ENCODE measurements around the gene MLXIP.
"Not testable (repeated sequence)": the region's sequence is repeated elsewhere in the genome, so short reads cannot be mapped to it uniquely, and the experiment has no call there.

Gene MLXIP

DNA sequence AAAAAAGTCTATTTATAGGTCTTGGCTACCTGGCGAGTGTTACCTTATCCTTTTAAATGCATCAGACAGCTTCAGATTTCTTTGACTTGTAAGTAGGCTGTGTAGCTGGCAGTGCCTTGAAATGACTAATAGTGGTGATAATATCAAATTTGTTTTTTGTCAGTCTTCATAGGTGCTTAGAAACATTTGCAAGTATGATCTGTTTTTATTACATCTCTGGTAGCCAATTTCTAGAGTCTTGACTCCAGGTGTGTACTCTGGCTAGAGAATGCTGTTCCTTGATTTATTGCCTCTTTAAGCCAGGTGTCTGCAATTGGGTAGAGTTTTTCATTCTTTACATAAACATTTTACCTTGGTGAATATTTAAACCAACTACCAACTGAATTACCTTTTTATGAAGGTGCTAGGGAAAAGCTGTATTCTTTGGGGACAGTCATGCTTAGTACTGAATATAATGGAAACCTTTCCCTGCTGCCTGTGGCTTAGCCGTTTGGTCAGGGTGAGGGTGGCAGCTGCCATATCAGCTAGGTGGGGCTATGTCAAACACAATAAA is 32.6 kb downstream of the MLXIP start:
- Mint-ChIP-seq H3K27ac (peak overlapping the region; percentile 34), H3K27me3 (no peaks in the 10 kb centered on the region), H3K9me3 (ENCODE audit: low read depth) (no peaks in the 10 kb centered on the region), H3K4me1 (ENCODE audit: low read depth) (peaks cover 57% of the 10 kb centered on the region), H3K36me3 (no peaks in the 10 kb centered on the region), H3K4me3 (peak overlapping the region; percentile 10)

DNA sequence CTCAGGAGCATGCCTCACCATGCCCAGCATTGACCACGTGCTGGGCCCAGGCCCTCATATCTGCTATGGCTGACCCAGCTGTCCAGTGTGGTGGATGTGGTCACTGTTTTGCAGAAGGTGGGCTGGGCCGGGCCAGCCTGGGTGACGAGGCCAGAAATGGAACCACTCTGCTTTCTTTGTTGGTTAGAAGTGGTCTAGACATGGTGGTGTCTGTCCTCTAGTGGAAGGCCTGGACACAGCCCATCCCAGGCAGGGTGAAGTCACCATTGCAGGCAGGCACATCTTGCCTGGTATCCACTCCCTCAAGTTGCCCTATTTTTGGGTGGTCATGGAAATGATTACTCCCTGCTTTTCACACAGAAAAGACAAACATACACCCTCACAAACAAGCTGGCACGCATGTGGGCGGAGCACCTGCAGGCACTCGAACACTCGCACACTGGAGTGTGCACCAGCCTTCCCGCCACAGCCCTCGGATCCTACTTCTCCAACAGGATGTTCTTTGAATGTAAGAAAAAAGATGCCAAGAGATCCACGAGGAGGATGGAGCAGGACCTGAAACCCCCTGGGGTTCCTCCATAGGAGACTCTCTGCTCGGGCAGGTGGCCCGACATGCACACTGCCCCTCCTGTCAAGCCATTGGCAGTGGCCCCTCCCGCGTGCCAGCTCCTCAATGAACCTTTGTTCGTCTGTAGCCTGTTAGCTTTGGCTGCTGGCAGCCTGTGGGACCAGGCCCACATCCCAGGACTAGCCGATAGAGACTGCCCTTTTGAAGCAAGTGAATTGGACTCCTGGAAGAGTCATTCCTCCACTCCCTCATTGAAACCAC is 38.4 kb downstream of the MLXIP start:
- no peaks in the 10 kb centered on the region for H3K36me3 Mint-ChIP-seq
- H3K27me3 Mint-ChIP-seq = no peaks in the 10 kb centered on the region
- no peaks in the 10 kb centered on the region for H3K9me3 Mint-ChIP-seq (ENCODE audit: low read depth)
- H3K4me1 Mint-ChIP-seq (ENCODE audit: low read depth) = peaks cover 46% of the 10 kb centered on the region
- peak overlapping the region; percentile 58 for H3K27ac Mint-ChIP-seq
- H3K4me3 Mint-ChIP-seq = no peak overlapping the region

DNA sequence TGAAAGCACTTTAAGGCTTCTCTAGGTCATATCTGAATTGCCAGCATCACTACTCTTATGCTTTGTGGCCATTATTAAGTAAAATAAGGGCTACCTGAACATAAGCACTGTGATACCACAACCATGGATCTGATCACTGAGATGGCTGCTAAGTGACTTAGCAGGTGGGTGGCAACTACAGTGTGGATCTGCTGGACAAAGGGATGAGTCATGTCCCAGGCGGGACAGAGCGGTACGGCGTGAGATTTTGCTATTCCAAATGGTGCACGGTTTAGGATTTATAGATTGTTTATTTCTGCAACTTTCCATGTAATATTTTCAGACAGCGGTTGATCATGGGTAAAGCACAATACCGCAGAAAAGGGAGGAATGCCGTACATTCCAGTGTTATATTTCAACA is 39.4 kb downstream of the MLXIP start:
- peaks cover 40% of the 10 kb centered on the region for H3K4me1 Mint-ChIP-seq (ENCODE audit: low read depth)
- H3K9me3 Mint-ChIP-seq (ENCODE audit: low read depth) = no peaks in the 10 kb centered on the region
- no peaks in the 10 kb centered on the region for H3K36me3 Mint-ChIP-seq
- peak overlapping the region; percentile 56 for H3K27ac Mint-ChIP-seq
- H3K27me3 Mint-ChIP-seq = no peaks in the 10 kb centered on the region
- no peak overlapping the region for H3K4me3 Mint-ChIP-seq

DNA sequence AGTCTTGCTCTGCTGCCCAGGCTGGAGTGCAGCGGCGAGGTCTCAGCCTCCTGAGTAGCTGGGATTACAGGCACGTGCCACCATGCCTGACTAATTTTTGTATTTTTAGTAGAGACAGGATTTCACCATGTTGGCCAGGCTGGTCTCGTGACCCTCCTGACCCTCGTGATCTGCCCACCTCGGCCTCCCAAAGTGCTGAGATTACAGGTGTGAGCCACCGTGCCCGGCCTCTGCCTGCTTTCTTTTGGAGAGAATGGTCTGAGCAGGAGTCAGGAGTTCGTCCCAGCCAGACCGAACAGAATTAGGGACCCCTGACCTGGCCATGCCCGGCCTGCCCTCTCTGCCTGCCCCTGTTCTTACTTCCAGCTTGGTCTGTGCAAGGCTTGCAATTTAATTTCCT is 42.8 kb downstream of the MLXIP start:
- Mint-ChIP-seq H3K4me1 (ENCODE audit: low read depth) (peaks cover 53% of the 10 kb centered on the region), H3K27ac (peak overlapping the region; percentile 84)
- not testable (repeated sequence) for H3K9me3 Mint-ChIP-seq (ENCODE audit: low read depth); H3K36me3 Mint-ChIP-seq; H3K27me3 Mint-ChIP-seq; H3K4me3 Mint-ChIP-seq

DNA sequence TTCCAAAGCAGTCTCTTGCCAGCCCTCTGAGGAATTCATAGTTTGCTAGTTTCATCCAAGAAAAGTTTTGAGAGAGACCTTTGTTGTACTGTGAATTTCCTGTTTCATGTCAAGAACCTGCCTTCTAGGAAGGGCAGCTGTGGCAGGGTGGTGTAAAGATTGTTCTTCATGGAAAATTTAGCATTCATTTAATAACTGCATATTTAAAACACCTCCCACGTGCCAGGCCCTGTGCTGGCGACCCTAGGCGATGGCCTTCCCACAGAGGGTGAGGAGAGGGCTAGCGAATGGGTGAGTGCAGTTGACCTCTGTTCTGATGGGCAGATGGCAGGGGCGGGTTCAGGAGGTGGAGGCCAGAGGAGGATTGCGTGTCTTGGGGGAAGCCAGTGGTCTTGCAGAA is 43.2 kb downstream of the MLXIP start:
- H3K4me3 Mint-ChIP-seq = peak overlapping the region; percentile 17
- peak overlapping the region; percentile 84 for H3K27ac Mint-ChIP-seq
- no peaks in the 10 kb centered on the region for H3K9me3 Mint-ChIP-seq (ENCODE audit: low read depth)
- no peaks in the 10 kb centered on the region for H3K36me3 Mint-ChIP-seq
- H3K4me1 Mint-ChIP-seq (ENCODE audit: low read depth) = peaks cover 51% of the 10 kb centered on the region
- no peaks in the 10 kb centered on the region for H3K27me3 Mint-ChIP-seq

DNA sequence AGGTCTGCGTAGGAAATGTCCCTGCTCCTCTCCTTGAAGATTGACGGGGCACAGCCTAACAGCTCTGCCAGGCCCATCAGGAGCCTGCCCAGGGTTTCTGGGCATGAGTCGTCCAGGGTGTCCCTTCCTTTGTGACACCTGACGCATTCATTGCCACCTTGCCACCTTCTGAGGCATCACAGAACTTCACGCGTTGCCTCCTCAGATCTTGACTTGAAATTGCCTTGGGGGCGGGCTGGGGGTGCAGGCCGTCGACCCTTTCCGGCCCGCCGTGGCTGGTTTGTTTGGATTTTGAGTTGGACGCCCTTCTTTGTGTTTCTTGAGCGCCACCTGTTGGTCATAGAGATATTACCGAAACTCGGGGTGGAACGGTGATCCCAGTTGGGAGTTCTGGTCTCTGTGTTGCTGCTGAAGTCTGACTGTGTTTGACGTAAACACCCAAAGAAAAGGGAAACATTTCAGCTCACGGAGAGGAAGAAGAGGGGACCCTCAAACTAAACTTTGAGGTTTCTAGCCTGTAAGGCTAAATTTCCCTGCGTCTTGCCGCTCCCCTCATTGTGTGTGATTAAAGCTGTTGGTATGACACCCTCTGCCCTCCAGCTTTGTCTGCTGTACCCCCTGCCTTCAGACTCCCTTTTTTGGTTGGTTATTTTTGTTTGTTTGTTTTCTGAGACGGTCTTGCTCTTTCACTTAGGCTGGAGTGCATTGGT is 44.6 kb downstream of the MLXIP start:
- Mint-ChIP-seq H3K36me3 (no peaks in the 10 kb centered on the region), H3K4me1 (ENCODE audit: low read depth) (peaks cover 44% of the 10 kb centered on the region), H3K4me3 (peak overlapping the region; percentile 68), H3K27me3 (no peaks in the 10 kb centered on the region), H3K9me3 (ENCODE audit: low read depth) (no peaks in the 10 kb centered on the region), H3K27ac (peak overlapping the region; percentile 70)

DNA sequence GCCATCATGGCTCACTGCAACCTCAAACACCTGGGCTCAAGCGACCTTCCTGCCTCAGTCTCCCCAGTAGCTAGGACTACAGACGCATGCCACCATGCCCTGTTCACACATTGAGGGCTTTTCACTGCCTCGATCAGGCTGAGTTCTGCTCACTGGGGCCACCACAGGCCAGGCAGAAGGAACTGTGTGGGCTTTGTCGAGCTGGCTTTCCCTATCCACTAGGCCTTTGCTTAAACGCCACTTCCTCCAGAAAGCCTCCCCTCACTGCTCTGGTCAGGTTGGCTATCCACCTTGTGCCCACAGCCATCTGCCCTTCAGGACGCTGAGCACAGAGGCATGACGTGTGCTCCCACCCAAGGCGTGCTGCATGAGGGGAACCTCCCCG is 45.2 kb downstream of the MLXIP start:
- Mint-ChIP-seq H3K4me1 (ENCODE audit: low read depth) (peaks cover 44% of the 10 kb centered on the region), H3K4me3 (no peak overlapping the region), H3K27me3 (no peaks in the 10 kb centered on the region), H3K9me3 (ENCODE audit: low read depth) (no peaks in the 10 kb centered on the region), H3K27ac (no peak overlapping the region), H3K36me3 (no peaks in the 10 kb centered on the region)

DNA sequence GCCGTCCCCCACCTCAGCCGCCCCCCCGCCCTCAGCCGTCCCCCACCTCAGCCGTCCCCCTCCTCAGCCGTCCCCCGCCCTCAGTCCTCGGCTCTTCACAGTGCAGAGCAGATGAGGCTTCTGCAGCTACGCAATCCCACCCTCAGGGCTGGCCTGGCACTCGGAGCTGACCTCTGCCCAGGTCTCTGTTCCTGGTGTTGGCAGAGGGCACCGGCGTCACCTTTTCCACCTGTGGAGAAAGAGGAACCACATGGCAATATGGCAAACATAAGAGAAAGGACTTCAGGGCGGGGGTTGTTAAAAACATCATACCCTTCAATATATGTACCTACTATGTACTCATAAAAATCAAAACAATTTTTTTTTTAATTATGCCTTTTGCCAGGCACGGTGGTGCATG is 45.8 kb downstream of the MLXIP start:
- Mint-ChIP-seq H3K4me1 (ENCODE audit: low read depth) (peaks cover 42% of the 10 kb centered on the region), H3K27me3 (no peaks in the 10 kb centered on the region), H3K4me3 (no peak overlapping the region), H3K9me3 (ENCODE audit: low read depth) (no peaks in the 10 kb centered on the region), H3K27ac (no peak overlapping the region), H3K36me3 (no peaks in the 10 kb centered on the region)

DNA sequence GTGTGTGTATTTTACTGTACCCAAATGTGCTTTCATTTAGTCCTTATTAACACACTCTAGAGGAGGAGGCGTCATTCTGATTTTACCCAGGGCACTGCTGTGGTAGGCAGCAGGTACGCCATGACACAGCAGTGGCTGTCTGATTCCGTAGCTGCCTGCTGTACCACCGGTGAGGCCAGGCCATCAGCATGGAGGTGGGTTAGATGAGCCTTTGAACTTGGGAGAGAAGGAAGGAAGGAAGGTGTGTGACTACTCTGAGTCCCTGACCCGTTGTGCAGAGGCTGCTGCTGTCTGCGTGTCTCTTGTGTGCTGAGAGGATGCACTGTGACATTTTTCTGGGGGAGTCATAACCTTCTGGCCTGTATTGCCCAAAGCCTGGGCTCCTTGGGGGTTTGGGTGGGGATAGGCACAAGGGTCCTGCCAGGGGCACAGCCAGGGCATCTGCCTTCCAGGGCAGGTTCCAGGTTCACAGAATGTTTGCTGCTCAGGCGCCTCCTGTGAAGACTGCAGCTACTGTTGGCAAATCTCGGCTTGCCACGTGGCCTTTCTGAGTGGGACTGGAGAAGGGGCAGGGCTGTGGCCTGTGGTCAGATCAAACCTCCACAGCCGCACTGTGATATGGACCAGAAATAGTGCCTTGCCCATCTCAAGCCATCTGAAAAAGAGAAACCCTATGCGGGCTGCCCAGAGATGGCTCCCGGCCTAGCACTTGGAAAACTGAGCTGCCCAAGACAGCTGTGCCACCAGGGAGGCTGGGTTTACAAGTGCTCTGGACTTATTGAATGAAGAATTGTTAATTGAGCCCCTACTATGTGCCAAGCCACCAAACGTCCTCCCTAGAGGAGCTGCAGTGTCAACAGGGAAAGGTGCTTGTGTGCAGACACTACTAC is 47.1 kb downstream of the MLXIP start:
- Mint-ChIP-seq H3K27ac (peak overlapping the region; percentile 82), H3K4me1 (ENCODE audit: low read depth) (peaks cover 32% of the 10 kb centered on the region), H3K27me3 (no peaks in the 10 kb centered on the region), H3K36me3 (no peaks in the 10 kb centered on the region), H3K9me3 (ENCODE audit: low read depth) (no peaks in the 10 kb centered on the region), H3K4me3 (no peak overlapping the region)

DNA sequence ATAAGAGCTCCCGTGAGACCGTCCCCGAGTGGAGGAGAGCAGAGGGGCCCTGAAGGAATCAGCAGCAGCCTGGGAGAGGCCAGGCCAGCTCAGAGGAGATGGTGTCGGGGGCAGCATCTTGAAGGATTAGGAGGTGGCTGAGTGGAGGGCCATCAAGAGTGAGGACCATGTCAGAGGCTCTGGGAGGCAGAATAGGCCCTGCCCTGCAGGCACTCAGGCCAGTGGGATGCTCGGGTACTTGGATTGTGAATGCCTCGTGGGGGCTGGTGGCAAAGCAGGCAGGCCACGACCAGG is 47.7 kb downstream of the MLXIP start:
- Mint-ChIP-seq H3K4me3 (no peak overlapping the region), H3K27ac (no peak overlapping the region)

DNA sequence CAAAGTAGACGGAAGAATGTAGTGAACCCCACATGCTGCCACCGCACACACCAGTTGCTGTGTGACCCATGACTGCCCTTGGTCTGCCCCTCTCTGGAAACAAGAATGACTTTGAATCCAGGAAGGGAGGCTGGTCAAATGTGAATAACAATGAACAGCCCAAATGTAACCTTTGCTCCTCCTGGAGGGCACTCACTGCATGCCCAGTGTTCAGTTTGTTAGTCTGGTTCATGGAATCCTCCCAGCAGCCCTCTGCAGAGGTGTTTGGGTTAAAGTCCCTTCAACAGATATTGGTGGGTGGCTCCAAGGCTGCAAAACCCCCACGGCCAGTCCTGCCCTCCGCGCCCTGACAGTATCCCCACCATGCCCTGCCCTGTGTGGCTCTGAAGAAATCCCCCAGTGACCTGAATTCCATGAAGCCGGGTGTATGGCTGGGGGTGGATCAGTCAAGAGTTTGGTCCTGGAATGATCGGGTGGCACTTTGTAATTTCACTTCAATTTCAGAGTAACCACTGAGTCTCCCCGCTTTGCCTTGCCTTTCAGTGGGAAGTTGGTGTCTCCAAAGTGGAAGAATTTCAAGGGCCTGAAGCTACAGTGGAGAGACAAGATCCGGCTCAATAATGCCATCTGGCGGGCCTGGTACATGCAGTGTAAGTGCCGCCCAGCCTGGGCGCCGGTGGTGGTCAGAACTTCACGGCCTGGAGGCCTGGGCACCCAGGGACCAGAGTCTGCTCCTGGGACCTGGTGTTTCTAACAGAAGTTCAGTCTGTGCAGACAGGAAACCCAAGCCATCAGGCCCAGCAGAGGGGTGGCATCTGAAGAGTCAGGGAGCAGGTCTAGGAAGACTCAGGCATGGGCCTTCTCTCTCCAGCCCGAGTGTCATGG is 48.4 kb downstream of the MLXIP start:
- H3K9me3 Mint-ChIP-seq (ENCODE audit: low read depth) = no peaks in the 10 kb centered on the region
- no peak overlapping the region for H3K27ac Mint-ChIP-seq
- no peaks in the 10 kb centered on the region for H3K36me3 Mint-ChIP-seq
- H3K4me1 Mint-ChIP-seq (ENCODE audit: low read depth) = peaks cover 25% of the 10 kb centered on the region
- H3K4me3 Mint-ChIP-seq = no peak overlapping the region
- H3K27me3 Mint-ChIP-seq = no peaks in the 10 kb centered on the region

More for the DNA sequence above, 47.7 kb downstream of the MLXIP start:
- Mint-ChIP-seq H3K27me3 (no peaks in the 10 kb centered on the region), H3K36me3 (no peaks in the 10 kb centered on the region), H3K4me1 (ENCODE audit: low read depth) (peaks cover 31% of the 10 kb centered on the region), H3K9me3 (ENCODE audit: low read depth) (no peaks in the 10 kb centered on the region)

DNA sequence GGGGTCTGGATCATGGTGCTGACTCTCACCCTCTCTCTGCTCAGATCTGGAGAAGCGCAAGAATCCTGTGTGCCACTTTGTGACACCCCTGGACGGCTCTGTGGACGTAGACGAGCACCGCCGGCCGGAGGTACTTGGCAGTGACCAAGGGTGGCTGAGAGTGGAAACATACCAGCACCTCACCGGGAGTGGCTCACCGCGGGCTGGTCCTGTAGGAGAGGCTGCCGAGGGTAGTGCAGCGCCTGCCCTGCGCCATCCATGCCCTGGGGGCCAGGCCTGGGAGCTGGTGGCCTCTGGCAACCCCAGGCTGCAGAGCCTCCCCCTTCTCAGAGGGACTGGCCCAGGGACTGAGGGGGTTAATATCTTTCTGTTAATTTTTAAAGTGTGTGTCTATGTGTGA is 49.3 kb downstream of the MLXIP start:
- H3K4me3 Mint-ChIP-seq = no peak overlapping the region
- no peaks in the 10 kb centered on the region for H3K9me3 Mint-ChIP-seq (ENCODE audit: low read depth)
- H3K4me1 Mint-ChIP-seq (ENCODE audit: low read depth) = peaks cover 24% of the 10 kb centered on the region
- no peaks in the 10 kb centered on the region for H3K27me3 Mint-ChIP-seq
- H3K36me3 Mint-ChIP-seq = no peaks in the 10 kb centered on the region
- no peak overlapping the region for H3K27ac Mint-ChIP-seq

DNA sequence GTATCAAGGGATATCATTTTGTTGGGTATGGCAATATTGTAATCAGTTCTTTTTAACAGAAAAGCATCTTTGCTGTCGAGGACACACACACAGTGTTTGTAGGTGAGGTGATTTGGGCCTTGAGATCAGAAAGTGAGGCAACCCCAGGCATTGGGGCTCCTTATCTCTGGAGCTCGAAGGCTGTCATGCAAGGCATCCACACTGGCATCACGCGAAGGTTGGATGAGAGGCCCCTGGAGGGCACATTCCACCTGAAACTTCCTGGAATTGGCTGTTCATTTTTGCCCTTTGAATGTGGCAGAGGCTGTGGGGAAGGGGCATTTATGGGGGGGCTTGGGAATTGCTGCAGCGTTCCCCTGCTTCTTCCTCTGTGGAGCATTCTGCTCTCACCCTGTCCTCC is 49.9 kb downstream of the MLXIP start:
- no peaks in the 10 kb centered on the region for H3K36me3 Mint-ChIP-seq
- peaks cover 18% of the 10 kb centered on the region for H3K4me1 Mint-ChIP-seq (ENCODE audit: low read depth)
- H3K4me3 Mint-ChIP-seq = no peak overlapping the region
- no peaks in the 10 kb centered on the region for H3K27me3 Mint-ChIP-seq
- no peak overlapping the region for H3K27ac Mint-ChIP-seq
- no peaks in the 10 kb centered on the region for H3K9me3 Mint-ChIP-seq (ENCODE audit: low read depth)

DNA sequence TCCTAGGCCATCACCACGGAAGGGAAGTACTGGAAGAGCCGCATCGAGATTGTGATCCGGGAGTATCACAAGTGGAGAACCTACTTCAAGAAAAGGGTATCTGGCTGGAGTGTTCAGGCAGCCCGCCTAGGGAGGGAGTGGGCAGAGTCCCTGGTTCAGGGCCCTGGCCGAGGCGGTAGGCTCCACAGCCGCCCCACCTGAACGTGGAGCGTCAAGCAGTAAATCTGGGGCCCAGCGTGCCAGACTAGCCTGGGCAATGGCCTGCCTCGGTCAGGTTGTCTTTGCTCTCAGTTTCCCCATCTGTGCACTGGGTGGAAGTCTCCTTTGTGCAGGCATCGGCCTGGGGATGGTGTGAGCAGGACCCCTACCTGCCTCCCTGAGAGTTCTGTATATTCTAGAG is 50.6 kb downstream of the MLXIP start:
- Mint-ChIP-seq H3K27me3 (no peaks in the 10 kb centered on the region), H3K9me3 (ENCODE audit: low read depth) (no peaks in the 10 kb centered on the region), H3K27ac (no peak overlapping the region), H3K4me3 (no peak overlapping the region), H3K4me1 (ENCODE audit: low read depth) (peaks cover 14% of the 10 kb centered on the region), H3K36me3 (no peaks in the 10 kb centered on the region)
